Left lobe of liver (tissue), 2 donors: ENCODE measurements around the gene ANKRD39. TPM values are rescaled to one million over a fixed set of nuclear protein-coding genes. Genes with fewer than 3 reads are reported as not detected.
A peak's percentile ranks its signal among the peaks of the same experiment; 100 is the strongest.

ENCODE experiments used
- ATAC-seq: fragments of 200-7000 bp; cut with Tn5 transposase; one replicate; pipeline ENCODE4 v1.9.1; 2020; ENCODE audit warnings: mild to moderate bottlenecking, moderate library complexity
- DNase-seq: peaks from one replicate; pipeline ENCODE4 v3.0.0-alpha.2; 2020; ENCODE audit warnings: low spot score
- total RNA-seq: library from RNA; stranded (reverse); gene quantifications from one replicate; pipeline ENCODE4 v1.2.1, GENCODE V29; 2021
- donor health status: DM: no; HTN: no; CAD: no; lungs with moderate emphysema.
- donor health status: DM: no; HTN: yes; CAD: no.

ANKRD39 gene
- total RNA-seq, 1 donor from 2014 or later, result 9.5 TPM

- DNase-seq (peak; percentile 98), ATAC-seq (peak; percentile 82)
These were observed 24.9 kb downstream of the ANKRD39 start for GRCh38 chr2:96832754-96833507.

- no peak for DNase-seq
- peak; percentile 1 for ATAC-seq
These were observed 25.4 kb downstream of the ANKRD39 start for GRCh38 chr2:96832408-96832753.

DNA sequence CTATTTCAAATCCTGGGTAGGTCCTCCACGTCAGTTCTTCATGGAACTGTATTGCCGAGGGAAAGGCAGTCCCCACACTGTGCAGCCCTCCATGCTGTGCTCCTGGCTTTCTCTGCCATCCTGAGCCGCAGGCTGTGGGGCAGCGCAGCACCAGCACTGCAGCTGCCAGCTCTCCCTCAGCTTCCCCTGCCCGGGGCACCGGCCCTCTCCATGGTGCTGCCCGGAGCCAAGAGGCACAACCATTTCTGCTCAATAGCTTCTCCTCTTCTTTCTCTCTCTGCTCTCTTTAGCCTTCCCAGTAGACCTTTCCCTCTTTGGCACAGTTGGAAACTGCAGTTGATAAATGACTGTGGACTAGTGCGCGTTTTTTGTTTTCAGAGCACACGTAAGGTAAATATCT lies 26.1 kb downstream of the ANKRD39 start:
- DNase-seq, result no peak
- peak; percentile 70 for ATAC-seq

GRCh38 chr2:96830044-96830562 lies 27.7 kb downstream of the ANKRD39 start:
- DNase-seq, result no peak

GRCh38 chr2:96828874-96829273 lies 28.9 kb downstream of the ANKRD39 start:
- ATAC-seq (no peak), DNase-seq (no peak)

More at GRCh38 chr2:96830044-96830562, 27.7 kb downstream of the ANKRD39 start:
- no peak for ATAC-seq

- DNase-seq (no peak), ATAC-seq (no peak)
These were observed 29.4 kb downstream of the ANKRD39 start for GRCh38 chr2:96828436-96828835.

DNA sequence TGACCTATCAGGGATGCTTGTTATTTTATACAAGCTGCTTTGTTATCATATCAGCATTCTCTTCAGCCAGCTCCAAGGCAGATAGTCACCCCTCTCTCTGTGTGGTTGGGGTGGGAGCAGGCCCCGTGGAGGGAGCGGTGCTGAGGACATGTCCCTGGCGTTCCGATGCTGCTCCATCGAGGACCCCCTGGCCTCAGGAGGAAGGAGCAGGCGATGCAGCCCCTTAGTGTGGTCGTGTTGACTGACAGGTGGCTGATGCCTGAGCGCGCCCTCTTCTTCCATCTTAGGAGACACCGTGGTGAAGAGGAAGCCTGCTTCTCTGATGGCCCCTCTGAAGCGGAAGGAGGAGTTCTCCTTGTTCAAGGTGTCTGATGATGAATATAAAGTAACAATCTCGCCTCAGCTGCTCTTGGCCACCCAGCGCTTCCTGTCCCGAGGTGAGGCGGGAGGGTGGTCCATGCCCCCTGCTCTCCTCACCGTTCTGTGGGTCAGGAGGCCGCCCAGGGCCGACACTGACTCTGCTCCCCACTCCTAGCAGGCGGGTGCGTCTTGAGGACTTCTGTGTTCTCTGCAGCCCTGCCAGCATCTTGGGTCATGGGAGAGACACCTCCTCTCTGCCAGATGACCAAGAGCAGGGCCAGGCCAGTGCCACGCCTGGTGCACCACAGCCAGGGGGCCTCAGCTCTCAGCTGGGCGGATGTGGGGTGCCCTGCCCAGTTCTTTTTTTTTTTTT lies 31.1 kb downstream of the ANKRD39 start:
- DNase-seq, result no peak
- ATAC-seq, result no peak

DNA sequence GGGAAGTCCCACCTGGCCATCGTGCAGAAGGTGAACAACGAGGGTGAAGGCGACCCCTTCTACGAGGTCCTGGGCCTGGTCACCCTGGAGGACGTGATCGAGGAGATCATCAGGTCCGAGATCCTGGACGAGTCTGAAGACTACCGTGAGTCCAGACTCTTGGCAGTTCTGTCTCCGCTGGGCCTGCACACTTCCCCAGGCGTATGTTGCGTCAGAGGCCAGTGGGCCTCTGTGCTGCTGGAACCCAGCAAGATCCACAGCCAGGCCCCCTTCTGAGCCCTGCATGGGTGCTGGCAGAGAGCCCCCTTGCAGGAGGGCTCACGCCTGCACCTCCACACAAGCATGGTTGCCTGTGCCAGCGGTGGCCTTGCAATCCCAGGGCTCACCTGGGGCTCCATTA lies 32.8 kb downstream of the ANKRD39 start:
- ATAC-seq (no peak), DNase-seq (no peak)

DNA sequence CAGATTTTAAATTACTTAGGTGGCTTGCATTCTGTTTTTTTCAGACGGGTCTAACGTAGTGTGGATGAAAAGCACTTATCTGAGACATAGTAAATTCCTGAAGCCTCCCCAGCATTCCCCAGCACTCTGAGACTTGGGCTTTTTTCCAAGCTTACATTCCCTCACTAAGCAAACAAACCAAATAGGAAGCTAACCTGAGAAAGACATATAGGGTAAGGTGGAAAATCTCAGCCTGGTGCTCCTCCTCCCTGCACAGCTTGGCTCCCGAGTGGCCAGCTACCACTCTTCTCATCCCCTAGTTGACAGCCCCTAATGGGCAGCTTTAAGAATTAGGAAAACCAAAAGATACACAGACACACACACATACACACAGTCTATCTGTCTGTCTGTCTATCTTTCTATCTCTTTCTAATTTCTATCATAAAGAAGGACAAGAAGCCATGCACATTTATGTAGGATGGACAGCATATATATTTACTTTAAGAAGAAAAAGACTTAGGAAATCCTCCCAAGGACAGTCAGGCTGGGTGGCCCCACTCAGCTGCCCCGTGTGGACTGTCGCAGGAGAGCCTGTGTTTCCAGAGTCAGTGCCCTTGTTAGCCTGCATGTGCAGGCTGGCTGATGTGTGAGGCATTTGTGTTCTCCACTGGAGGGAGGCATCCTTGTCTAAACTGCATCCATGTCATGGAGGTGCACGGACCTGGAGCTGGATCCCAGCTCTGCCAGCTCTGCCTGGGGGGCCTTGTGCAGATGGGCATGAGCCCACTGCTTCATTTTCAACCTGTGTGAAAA lies 33.5 kb downstream of the ANKRD39 start:
- DNase-seq, result no peak
- ATAC-seq, result no peak

GRCh38 chr2:96823198-96823597 lies 34.6 kb downstream of the ANKRD39 start:
- ATAC-seq, result no peak
- no peak for DNase-seq

- no peak for ATAC-seq
- DNase-seq, result no peak
These were observed 35.0 kb downstream of the ANKRD39 start for GRCh38 chr2:96822786-96823185.

DNA sequence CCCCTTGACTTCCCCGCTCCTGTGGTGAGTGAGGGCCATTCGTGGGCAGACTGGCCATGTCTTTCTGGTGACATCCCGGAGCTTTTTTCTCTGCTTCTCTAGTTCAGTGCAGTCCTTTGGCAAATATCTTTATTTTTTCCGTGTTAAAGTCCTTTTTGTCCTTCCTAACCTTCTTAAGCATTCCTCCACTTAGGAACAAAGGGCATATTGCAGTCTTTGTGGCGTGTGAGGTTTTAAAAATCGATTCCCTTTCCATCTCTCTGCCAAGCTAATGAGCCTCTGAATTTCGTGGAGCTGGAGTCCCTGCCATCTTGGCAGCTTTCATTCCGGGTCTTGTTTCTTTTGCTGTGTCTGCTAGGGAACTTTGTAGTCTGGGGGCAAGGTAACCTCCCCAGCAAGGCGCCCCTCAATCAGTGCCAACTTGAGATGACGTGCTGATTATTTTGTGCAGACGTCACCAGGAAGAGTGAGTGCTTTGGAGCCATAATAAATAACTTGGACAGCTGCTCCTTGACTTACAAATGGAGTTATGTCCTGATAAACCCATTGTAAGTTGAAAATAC lies 36.6 kb downstream of the ANKRD39 start:
- ATAC-seq (no peak), DNase-seq (no peak)

DNA sequence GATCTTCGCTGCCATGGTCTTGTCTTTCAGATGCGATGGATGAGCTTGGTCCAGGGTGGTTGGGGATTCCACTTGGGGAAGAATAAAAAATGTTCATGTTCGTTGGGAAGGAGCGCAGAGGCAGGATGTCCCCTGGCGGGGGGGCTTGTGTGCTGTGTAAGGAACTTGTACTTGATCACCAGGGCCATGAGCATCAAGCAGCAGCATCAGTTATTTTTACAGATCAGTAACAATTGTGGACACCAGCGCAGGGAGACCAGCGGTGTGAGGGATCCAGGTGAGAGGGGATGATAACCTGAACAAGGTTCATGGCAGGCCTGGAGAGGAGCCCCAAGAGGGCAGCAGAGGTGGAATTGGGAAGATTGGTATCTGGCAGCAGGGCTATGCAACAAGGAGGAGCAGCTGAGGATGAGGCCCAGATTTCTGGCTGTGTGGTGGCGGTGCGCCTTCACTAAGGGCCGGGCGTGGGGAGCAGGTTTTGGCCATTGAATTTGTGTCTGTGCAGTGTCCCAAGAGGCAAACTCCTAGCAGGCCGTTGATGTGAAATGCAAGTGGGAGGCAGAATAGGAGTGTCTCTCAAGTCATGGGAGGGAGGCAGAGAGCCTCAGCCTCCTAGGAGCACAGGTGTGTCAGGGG lies 37.8 kb downstream of the ANKRD39 start:
- DNase-seq (no peak), ATAC-seq (no peak)

- peak; percentile 58 for ATAC-seq
These were observed 38.5 kb downstream of the ANKRD39 start for GRCh38 chr2:96819128-96819875.

DNA sequence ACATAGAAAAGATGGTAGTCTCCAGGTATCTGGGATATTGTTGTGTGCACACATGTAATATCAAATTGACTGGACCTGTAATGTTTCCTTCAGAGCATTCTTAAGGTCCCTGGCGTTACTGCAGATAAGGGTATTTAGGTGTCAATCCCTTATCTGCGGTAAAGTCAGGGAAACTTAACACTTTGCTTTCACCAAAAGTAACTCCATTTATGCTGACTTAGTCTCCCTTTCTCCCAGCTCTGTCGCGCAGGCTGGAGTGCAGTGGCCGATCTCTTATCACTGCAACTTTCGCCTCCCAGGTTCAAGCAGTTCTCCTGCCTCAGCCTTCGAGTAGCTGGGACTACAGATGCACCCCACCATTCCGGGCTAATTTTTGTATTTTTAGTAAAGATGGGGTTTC lies 39.9 kb downstream of the ANKRD39 start:
- DNase-seq, result no peak
- no peak for ATAC-seq

More at GRCh38 chr2:96819128-96819875, 38.5 kb downstream of the ANKRD39 start:
- DNase-seq, result peak; percentile 93

DNA sequence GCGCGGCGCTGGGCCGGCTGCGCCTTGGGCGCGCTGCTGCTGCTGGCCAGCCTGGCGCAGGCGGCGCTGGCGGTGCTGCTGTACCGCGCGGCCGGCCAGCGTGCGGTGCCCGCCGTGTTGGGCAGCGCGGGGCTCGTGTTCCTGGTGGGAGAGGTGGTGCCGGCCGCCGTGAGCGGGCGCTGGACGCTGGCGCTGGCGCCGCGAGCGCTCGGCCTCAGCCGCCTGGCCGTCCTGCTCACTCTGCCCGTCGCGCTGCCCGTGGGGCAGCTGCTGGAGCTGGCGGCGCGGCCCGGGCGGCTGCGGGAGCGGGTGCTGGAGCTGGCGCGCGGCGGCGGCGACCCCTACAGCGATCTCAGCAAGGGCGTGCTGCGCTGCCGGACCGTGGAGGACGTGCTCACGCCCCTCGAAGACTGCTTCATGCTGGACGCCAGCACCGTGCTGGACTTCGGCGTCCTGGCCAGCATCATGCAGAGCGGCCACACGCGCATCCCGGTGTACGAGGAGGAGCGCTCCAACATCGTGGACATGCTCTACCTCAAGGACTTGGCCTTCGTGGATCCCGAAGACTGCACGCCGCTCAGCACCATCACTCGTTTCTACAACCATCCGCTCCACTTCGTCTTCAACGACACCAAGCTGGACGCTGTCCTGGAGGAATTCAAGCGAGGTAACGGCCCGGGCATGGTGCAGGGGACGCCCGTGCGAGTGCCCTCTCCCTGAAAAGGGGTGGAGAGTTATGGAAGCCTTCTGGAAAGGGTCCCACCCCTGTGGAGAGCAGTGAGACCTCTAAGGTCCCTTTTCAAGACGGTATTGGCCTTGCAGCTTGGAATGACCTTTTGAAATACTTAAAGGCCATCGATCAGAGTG lies 40.7 kb downstream of the ANKRD39 start:
- DNase-seq (no peak), ATAC-seq (no peak)

DNA sequence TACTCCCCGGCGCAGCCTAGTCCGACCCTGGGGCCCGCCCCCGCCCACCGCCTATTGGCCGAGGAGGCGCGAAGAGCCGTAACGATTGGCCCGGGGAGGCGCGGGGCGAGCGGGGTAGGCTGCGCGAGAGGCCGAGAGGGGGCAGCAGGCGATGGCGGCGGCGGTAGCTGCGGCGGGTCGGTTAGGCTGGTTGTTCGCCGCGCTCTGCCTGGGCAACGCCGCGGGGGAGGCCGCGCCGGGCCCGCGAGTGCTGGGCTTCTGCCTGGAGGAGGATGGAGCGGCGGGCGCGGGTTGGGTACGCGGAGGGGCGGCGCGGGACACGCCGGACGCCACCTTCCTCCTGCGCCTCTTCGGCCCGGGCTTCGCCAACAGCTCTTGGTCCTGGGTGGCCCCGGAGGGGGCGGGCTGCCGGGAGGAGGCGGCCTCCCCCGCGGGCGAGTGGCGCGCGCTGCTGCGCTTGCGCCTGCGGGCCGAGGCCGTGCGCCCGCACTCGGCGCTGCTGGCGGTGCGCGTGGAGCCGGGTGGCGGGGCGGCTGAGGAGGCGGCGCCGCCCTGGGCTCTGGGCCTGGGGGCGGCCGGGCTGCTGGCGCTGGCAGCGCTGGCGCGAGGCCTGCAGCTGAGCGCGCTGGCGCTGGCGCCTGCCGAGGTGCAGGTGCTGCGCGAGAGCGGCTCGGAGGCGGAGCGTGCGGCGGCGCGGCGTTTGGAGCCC lies 41.5 kb downstream of the ANKRD39 start, which contains the start of gene CNNM3:
Gene CNNM3 (plus strand): TSS at position 142 of the 709 bp plus-strand sequence. CDS start 10 bp downstream, at position 152.
- DNase-seq, result peak; percentile 99
- ATAC-seq, result peak; percentile 80
